NCI-H2081 (cell line): ENCODE data around the gene ACOT13.
"Not testable (repeated sequence)": the region's sequence is repeated elsewhere in the genome, so short reads cannot be mapped to it uniquely, and the experiment has no call there.

Experiments
- DNase-seq, 2 experiments: peaks; one replicate each; lab custom pipeline; 2025; lab: John Stamatoyannopoulos, UW

ACOT13 gene

GRCh38 chr6:24662236-24662635 lies 4.6 kb upstream of the ACOT13 start:
- DNase-seq = no peak

GRCh38 chr6:24663189-24663588 lies 3.7 kb upstream of the ACOT13 start:
- DNase-seq = no peak

- no peak for DNase-seq
Measured at GRCh38 chr6:24664046-24664987, 2.6 kb upstream of the ACOT13 start.

GRCh38 chr6:24666097-24666640 lies 708 bp upstream of the ACOT13 start:
- DNase-seq = peak in 1 of 2 experiments; percentile 52

GRCh38 chr6:24667378-24667803 lies 514 bp downstream of the ACOT13 start:
- DNase-seq = peak in 1 of 2 experiments; percentile 33

- not testable (repeated sequence) for DNase-seq
Measured at GRCh38 chr6:24668066-24668996, 1.5 kb downstream of the ACOT13 start.

- no peak for DNase-seq
Measured at GRCh38 chr6:24668997-24669361, 2.1 kb downstream of the ACOT13 start.

GRCh38 chr6:24670492-24670891 lies 3.6 kb downstream of the ACOT13 start:
- not testable (repeated sequence) for DNase-seq

GRCh38 chr6:24671077-24671476 lies 4.2 kb downstream of the ACOT13 start:
- DNase-seq = not testable (repeated sequence)

- DNase-seq = no peak
Measured at GRCh38 chr6:24672620-24673182, 5.8 kb downstream of the ACOT13 start.

GRCh38 chr6:24673625-24674024 lies 6.7 kb downstream of the ACOT13 start:
- DNase-seq = no peak

- not testable (repeated sequence) for DNase-seq
Measured at GRCh38 chr6:24678792-24679352, 12.0 kb downstream of the ACOT13 start.

GRCh38 chr6:24680582-24680981 lies 13.7 kb downstream of the ACOT13 start:
- DNase-seq = no peak

- DNase-seq = no peak
Measured at GRCh38 chr6:24683297-24684296, 16.7 kb downstream of the ACOT13 start.

- DNase-seq = no peak
Measured at GRCh38 chr6:24686408-24686807, 19.5 kb downstream of the ACOT13 start.

GRCh38 chr6:24686946-24687345 lies 20.1 kb downstream of the ACOT13 start:
- no peak for DNase-seq

- no peak for DNase-seq
Measured at GRCh38 chr6:24689964-24690363, 23.1 kb downstream of the ACOT13 start.

- peak in 1 of 2 experiments; percentile 44 for DNase-seq
Measured at GRCh38 chr6:24690593-24690992, 23.7 kb downstream of the ACOT13 start.

- no peak for DNase-seq
Measured at GRCh38 chr6:24691550-24691949, 24.7 kb downstream of the ACOT13 start.

- no peak for DNase-seq
Measured at GRCh38 chr6:24692003-24692402, 25.1 kb downstream of the ACOT13 start.
